Measurements from ENCODE around the gene P2RY8. TPM values are rescaled to one million over a fixed set of nuclear protein-coding genes. Genes with fewer than 3 reads are reported as not detected.

P2RY8 gene
- total and polyA plus RNA-seq, 2 donors (not counting 1 experiment from before 2014, with no cell fraction given) = 72.3 to 142 TPM

DNA sequence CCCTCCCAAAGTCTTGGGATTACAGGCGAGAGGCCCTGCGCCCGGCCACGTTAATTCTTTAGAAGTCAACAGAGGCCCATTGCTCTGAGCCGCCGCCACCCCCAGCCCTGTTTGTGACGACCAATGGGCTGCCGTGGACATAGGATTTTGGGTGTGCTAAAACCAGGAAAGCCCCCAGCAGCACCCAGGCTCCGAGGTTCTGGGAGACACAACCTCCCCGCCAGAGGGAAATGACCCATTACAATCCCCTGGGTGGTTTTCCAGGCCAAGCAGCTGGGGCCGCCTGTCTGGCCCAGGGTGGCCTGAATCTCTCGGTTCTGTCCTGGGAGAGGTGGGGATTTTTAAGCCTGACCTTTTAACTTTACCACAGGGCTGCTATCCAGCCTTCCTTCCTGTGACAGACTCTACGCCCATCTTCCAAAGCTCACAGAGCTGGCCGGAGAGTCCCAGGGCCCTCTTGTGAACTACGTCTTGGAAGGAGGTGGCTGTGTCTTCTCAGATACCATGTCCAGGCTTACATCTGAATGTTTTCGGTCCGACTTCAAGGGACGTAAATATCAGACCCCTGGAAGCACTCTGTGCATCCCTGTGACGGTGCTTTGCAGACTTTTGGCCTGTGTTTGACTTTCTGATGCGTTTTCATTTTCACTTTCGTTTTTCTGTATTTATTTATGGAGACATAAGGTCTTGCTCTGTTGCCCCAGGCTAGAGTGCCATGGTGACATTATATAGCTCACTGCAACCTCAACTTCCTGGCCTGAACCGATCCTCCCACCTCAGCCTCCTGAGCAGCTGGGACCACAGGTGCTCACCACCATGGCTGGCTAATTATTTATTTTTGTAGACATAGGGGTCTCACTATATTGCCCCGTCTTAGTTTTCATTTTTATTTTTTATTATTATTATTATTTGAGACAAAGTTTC lies 36.0 kb downstream of the P2RY8 start:
- Mint-ChIP-seq H3K4me3 (peak overlapping the region; percentile 70), H3K4me1 (peaks cover 55% of the 10 kb centered on the region), H3K9me3 (ENCODE audit: insufficient read depth) (no peaks in the 10 kb centered on the region), H3K27me3 (no peaks in the 10 kb centered on the region), H3K27ac (peak overlapping the region; percentile 93)
- Histone ChIP-seq H3K9ac (ENCODE audit: low read length) (no peak overlapping the region), H2AFZ (ENCODE audit: insufficient read depth, low read depth, low read length, poor library complexity, severe bottlenecking) (no peak overlapping the region), H3K9me3 (ENCODE audit: control extremely low read depth in 1 of 3, control insufficient read depth in 2 of 3, insufficient read depth in 1 of 3, low read length in 2 of 3) (peaks cover 0 to 16% (median 0%) of the 10 kb centered on the region in 3 donors), H3K79me2 (ENCODE audit: control insufficient read depth, insufficient read depth, low read length) (peaks cover 34% of the 10 kb centered on the region), H4K20me1 (ENCODE audit: control insufficient read depth, insufficient read depth, low read length, poor library complexity, severe bottlenecking) (peaks cover 5% of the 10 kb centered on the region), H3K4me3 (ENCODE audit: control extremely low read depth in 1 of 5, extremely low read depth in 1 of 5, insufficient read depth in 1 of 5, low read depth in 2 of 5, low read length in 4 of 5) (peak overlapping the region in 3 of 5 experiments; percentile 11 to 50 (median 31)), H3K27me3 (replicated peaks in 1 of 4; ENCODE audit: control extremely low read depth in 1 of 4, control insufficient read depth in 3 of 4, insufficient read depth in 4 of 4, low read length in 3 of 4) (no peaks in the 10 kb centered on the region), H3K4me2 (replicated peaks; ENCODE audit: low read depth, low read length, poor library complexity, severe bottlenecking) (peak overlapping the region; percentile 70), H3K4me1 (ENCODE audit: control insufficient read depth in 2 of 2, insufficient read depth in 2 of 2, low read length in 2 of 2) (peaks cover 46 to 61% of the 10 kb centered on the region in 2 donors), H3K27ac (ENCODE audit: low read length in 2 of 2) (peak overlapping the region; percentile 93 to 94), H3K36me3 (replicated peaks in 1 of 2; ENCODE audit: control extremely low read depth in 1 of 2, control insufficient read depth in 1 of 2, extremely low read depth in 1 of 2, insufficient read depth in 2 of 2, low read length in 1 of 2) (peaks cover 3 to 18% of the 10 kb centered on the region in 2 experiments)
- TF ChIP-seq, protein P1, sequence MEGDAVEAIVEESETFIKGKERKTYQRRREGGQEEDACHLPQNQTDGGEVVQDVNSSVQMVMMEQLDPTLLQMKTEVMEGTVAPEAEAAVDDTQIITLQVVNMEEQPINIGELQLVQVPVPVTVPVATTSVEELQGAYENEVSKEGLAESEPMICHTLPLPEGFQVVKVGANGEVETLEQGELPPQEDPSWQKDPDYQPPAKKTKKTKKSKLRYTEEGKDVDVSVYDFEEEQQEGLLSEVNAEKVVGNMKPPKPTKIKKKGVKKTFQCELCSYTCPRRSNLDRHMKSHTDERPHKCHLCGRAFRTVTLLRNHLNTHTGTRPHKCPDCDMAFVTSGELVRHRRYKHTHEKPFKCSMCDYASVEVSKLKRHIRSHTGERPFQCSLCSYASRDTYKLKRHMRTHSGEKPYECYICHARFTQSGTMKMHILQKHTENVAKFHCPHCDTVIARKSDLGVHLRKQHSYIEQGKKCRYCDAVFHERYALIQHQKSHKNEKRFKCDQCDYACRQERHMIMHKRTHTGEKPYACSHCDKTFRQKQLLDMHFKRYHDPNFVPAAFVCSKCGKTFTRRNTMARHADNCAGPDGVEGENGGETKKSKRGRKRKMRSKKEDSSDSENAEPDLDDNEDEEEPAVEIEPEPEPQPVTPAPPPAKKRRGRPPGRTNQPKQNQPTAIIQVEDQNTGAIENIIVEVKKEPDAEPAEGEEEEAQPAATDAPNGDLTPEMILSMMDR (IDR thresholded peaks at IDR 0.05) = no peak
- TF ChIP-seq EZH2 (IDR thresholded peaks at IDR 0.05; ENCODE audit: borderline replicate concordance, insufficient read depth, low read depth, low read length, poor library complexity, severe bottlenecking) = no peak
- intact Hi-C loops (cut with micrococcal nuclease) = loop anchor here (5.0 kb wide), 1 partner anchor 91 kb away; the partner anchor contains the start of gene AKAP17A
- ChIA-PET CTCF (no interaction called here), POLR2A (no interaction called here)
- DNase-seq (peak; percentile 85), ATAC-seq (ENCODE audit: low read depth) (peak; percentile 34)
- WGBS (ENCODE audit: insufficient coverage) = 67% methylated on average over 13 of the region's 23 CpGs

DNA sequence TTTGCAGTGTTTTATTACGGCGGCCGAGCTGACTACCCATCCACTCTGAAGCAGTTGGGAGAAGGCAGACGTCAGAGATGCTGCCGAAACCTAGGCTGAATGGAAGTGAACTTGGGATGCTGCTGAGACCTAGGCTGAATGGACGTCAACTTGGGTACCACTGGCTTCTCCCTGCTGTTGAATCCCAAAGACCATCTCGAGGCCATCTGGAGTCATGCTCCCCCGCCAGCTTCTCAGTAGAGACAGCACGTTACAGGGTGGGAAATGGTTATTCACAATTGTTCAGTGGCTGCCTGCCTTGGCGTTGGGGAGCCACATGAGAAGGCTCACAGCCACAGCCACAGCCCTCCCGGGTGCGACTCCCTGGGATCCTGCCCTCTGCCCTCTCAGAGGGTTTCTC lies 40.9 kb downstream of the P2RY8 start:
- POLR2A ChIA-PET = no interaction called here
- no peak overlapping the region for H3K4me3 Mint-ChIP-seq
- no peak overlapping the region for H3K4me2 ChIP-seq (replicated peaks; ENCODE audit: low read depth, low read length, poor library complexity, severe bottlenecking)
- H3K4me1 ChIP-seq (ENCODE audit: control insufficient read depth in 2 of 2, insufficient read depth in 2 of 2, low read length in 2 of 2) = peaks cover 26 to 45% of the 10 kb centered on the region in 2 donors
- H3K79me2 ChIP-seq (ENCODE audit: control insufficient read depth, insufficient read depth, low read length) = peaks cover 11% of the 10 kb centered on the region
- peak overlapping the region in 1 of 2 donors; percentile 61 for H3K27ac ChIP-seq (ENCODE audit: low read length in 2 of 2)
- WGBS (ENCODE audit: insufficient coverage) = 81% methylated on average over 9 of the region's 12 CpGs
- H3K4me3 ChIP-seq (ENCODE audit: control extremely low read depth in 1 of 5, extremely low read depth in 1 of 5, insufficient read depth in 1 of 5, low read depth in 2 of 5, low read length in 4 of 5) = no peak overlapping the region
- intact Hi-C loops (cut with micrococcal nuclease) = no loop called here
- no peaks in the 10 kb centered on the region for H3K9me3 Mint-ChIP-seq (ENCODE audit: insufficient read depth)
- TF ChIP-seq EZH2 (IDR thresholded peaks at IDR 0.05; ENCODE audit: borderline replicate concordance, insufficient read depth, low read depth, low read length, poor library complexity, severe bottlenecking) = no peak
- TF ChIP-seq, protein P1 (IDR thresholded peaks at IDR 0.05) = no peak
- H3K9me3 ChIP-seq (ENCODE audit: control extremely low read depth in 1 of 3, control insufficient read depth in 2 of 3, insufficient read depth in 1 of 3, low read length in 2 of 3) = peaks cover 0 to 11% (median 0%) of the 10 kb centered on the region in 3 donors
- no peak for ATAC-seq (ENCODE audit: low read depth)
- H3K9ac ChIP-seq (ENCODE audit: low read length) = no peak overlapping the region
- H4K20me1 ChIP-seq (ENCODE audit: control insufficient read depth, insufficient read depth, low read length, poor library complexity, severe bottlenecking) = peaks cover 46% of the 10 kb centered on the region
- H3K27me3 ChIP-seq (replicated peaks in 1 of 4; ENCODE audit: control extremely low read depth in 1 of 4, control insufficient read depth in 3 of 4, insufficient read depth in 4 of 4, low read length in 3 of 4) = no peaks in the 10 kb centered on the region
- peak overlapping the region; percentile 90 for H3K27ac Mint-ChIP-seq
- peaks cover 61% of the 10 kb centered on the region for H3K4me1 Mint-ChIP-seq
- no peak for DNase-seq
- H2AFZ ChIP-seq (ENCODE audit: insufficient read depth, low read depth, low read length, poor library complexity, severe bottlenecking) = no peak overlapping the region
- no peaks in the 10 kb centered on the region for H3K27me3 Mint-ChIP-seq
- H3K36me3 ChIP-seq (replicated peaks in 1 of 2; ENCODE audit: control extremely low read depth in 1 of 2, control insufficient read depth in 1 of 2, extremely low read depth in 1 of 2, insufficient read depth in 2 of 2, low read length in 1 of 2) = peaks cover 4 to 24% of the 10 kb centered on the region in 2 experiments
- CTCF ChIA-PET = no interaction called here

Measured in B cell (primary cell).